Vagina (tissue), 2 donors: Measurements from ENCODE around the gene PDE9A.

Experiments used
- CTCF ChIP-seq, 3 experiments: fragments of 450-650 bp in 2 of 3; fragments of 200-600 bp in 1 of 3; sonication (generic) in 1 of 3; IDR thresholded peaks; one replicate each; pipeline ENCODE4 v1.5.1; 2017 to 2019; ENCODE audit warnings: antibody characterized with exemption in 3 of 3, mild to moderate bottlenecking in 2 of 3, moderate library complexity in 2 of 3
- POLR2A ChIP-seq, 2 donors: fragments of 450-650 bp; IDR thresholded peaks; one replicate each; pipeline ENCODE4 v1.6.1; 2017; ENCODE audit warnings: antibody characterized with exemption in 2 of 2, mild to moderate bottlenecking in 2 of 2, moderate library complexity in 2 of 2

- TF ChIP-seq CTCF (IDR thresholded peaks at IDR 0.05) (no peak), POLR2A (IDR thresholded peaks at IDR 0.05) (no peak)
Observed at GRCh38 chr21:42638266-42638863, 15.1 kb upstream of the PDE9A start.
